ENCODE measurements around the gene IL1RAPL2. TPM values are rescaled to one million over a fixed set of nuclear protein-coding genes. Genes with fewer than 3 reads are reported as not detected.

IL1RAPL2 gene
- total RNA-seq, 1 experiment from 2014 or later, result not detected

- BruUV-seq (replicated peaks), result no TSS peak
- Histone ChIP-seq H3K27me3 (ENCODE audit: control insufficient read depth, insufficient read depth, low read length) (no peaks in the 10 kb centered on the region), H3K27ac (ENCODE audit: low read length) (no peak overlapping the region), H3K4me1 (ENCODE audit: control insufficient read depth, insufficient read depth, low read length) (no peaks in the 10 kb centered on the region), H3K9me3 (ENCODE audit: control insufficient read depth, insufficient read depth, low read depth, low read length) (no peaks in the 10 kb centered on the region), H3K36me3 (ENCODE audit: control insufficient read depth, insufficient read depth, low read length) (no peaks in the 10 kb centered on the region), H3K4me3 (ENCODE audit: low read depth in 2 of 2, low read length in 2 of 2) (no peak overlapping the region)
- CTCF ChIA-PET, result no interaction called here
- intact Hi-C loops (cut with micrococcal nuclease; ENCODE audit: unreplicated experiment) (no loop called here), in situ Hi-C loops (cut with HindIII; ENCODE audit: low pct_unique_long_range_greater_than_20kb, low sequenced_read_pairs) (no loop called here)
- DNase-seq (ENCODE audit: low read depth, low spot score) (no peak), ATAC-seq (no peak)
- TF ChIP-seq CTCF (IDR thresholded peaks at IDR 0.05) (no peak), TCF7L2 (IDR thresholded peaks at IDR 0.05; ENCODE audit: low read depth, low read length) (no peak), POLR2AphosphoS5 (IDR thresholded peaks at IDR 0.05; ENCODE audit: low read depth, low read length) (no peak)
- POLR2A ChIA-PET, result no interaction called here
These were observed 660.5 kb downstream of the IL1RAPL2 start for GRCh38 chrX:105226499-105226898.

GRCh38 chrX:105228602-105229001 lies 662.6 kb downstream of the IL1RAPL2 start:
- intact Hi-C loops (cut with micrococcal nuclease; ENCODE audit: unreplicated experiment) (no loop called here), in situ Hi-C loops (cut with HindIII; ENCODE audit: low pct_unique_long_range_greater_than_20kb, low sequenced_read_pairs) (no loop called here)
- CTCF ChIA-PET, result no interaction called here

More at GRCh38 chrX:105228602-105229001, 662.6 kb downstream of the IL1RAPL2 start:
- BruUV-seq (replicated peaks), result no TSS peak
- Histone ChIP-seq H3K9me3 (ENCODE audit: control insufficient read depth, insufficient read depth, low read depth, low read length) (no peaks in the 10 kb centered on the region), H3K4me1 (ENCODE audit: control insufficient read depth, insufficient read depth, low read length) (no peaks in the 10 kb centered on the region), H3K27ac (ENCODE audit: low read length) (no peak overlapping the region), H3K4me3 (ENCODE audit: low read depth in 2 of 2, low read length in 2 of 2) (no peak overlapping the region), H3K27me3 (ENCODE audit: control insufficient read depth, insufficient read depth, low read length) (no peaks in the 10 kb centered on the region), H3K36me3 (ENCODE audit: control insufficient read depth, insufficient read depth, low read length) (no peaks in the 10 kb centered on the region)
- ATAC-seq, result no peak
- DNase-seq (ENCODE audit: low read depth, low spot score), result no peak
- TF ChIP-seq POLR2AphosphoS5 (IDR thresholded peaks at IDR 0.05; ENCODE audit: low read depth, low read length) (no peak), SIN3A (IDR thresholded peaks at IDR 0.05; ENCODE audit: borderline replicate concordance, insufficient read depth, low read depth, low read length) (no peak), REST (IDR thresholded peaks at IDR 0.05; ENCODE audit: insufficient read depth in 1 of 2, low read depth in 2 of 2, low read length in 1 of 2) (no peak), CTCF (IDR thresholded peaks at IDR 0.05) (no peak), TCF7L2 (IDR thresholded peaks at IDR 0.05; ENCODE audit: low read depth, low read length) (no peak)
- POLR2A ChIA-PET, result no interaction called here
